Gastrocnemius medialis (tissue), 4 donors: ENCODE measurements around the gene KCNK17. TPM values are rescaled to one million over a fixed set of nuclear protein-coding genes. Genes with fewer than 3 reads are reported as not detected.

Experiments
- ATAC-seq, 2 donors: fragments of 150-250 bp; one replicate each; pipeline ENCODE4 v1.9.1; 2016
- DNase-seq, 2 donors: peaks; one replicate each; pipeline ENCODE4 v3.0.0-alpha.2; 2019
- H3K27ac ChIP-seq, 4 donors: fragments of 200-600 bp; sonication (generic); 1 replicate in 1 of 4; 2 replicates in 3 of 4; pipeline ENCODE4 v1.5.1; 2016 to 2018; ENCODE audit warnings: mild to moderate bottlenecking in 2 of 4, moderate library complexity in 1 of 4
- H3K27me3 ChIP-seq, 3 donors: fragments of 200-600 bp; sonication (generic) in 2 of 3; 1 replicate in 1 of 3; 2 replicates in 2 of 3; pipeline versions ENCODE4 v1.5.1 to v1.6.0; 2016 to 2019; ENCODE audit warnings: mild to moderate bottlenecking in 1 of 3, moderate library complexity in 1 of 3
- H3K36me3 ChIP-seq, 2 donors: fragments of 200-600 bp; sonication (generic) in 1 of 2; one replicate each; pipeline ENCODE4 v1.5.1; 2017 to 2018
- H3K4me1 ChIP-seq, 2 donors: fragments of 200-600 bp; sonication (generic) in 1 of 2; one replicate each; pipeline ENCODE4 v1.5.1; 2016 to 2017; ENCODE audit warnings: mild to moderate bottlenecking in 2 of 2
- H3K4me3 ChIP-seq, 4 donors: fragments of 200-600 bp; sonication (generic) in 3 of 4; 1 replicate in 1 of 4; 2 replicates in 3 of 4; pipeline ENCODE4 v1.5.1; 2016 to 2019; ENCODE audit warnings: mild to moderate bottlenecking in 2 of 4
- H3K9me3 ChIP-seq, 3 donors: fragments of 200-600 bp; sonication (generic) in 2 of 3; 1 replicate in 1 of 3; 2 replicates in 2 of 3; pipeline ENCODE4 v1.5.1; 2016 to 2019
- POLR2A ChIP-seq, 2 donors: fragments of 450-650 bp; IDR thresholded peaks; one replicate each; pipeline ENCODE4 v1.6.1; 2017; ENCODE audit warnings: antibody characterized with exemption in 2 of 2, mild to moderate bottlenecking in 2 of 2, moderate library complexity in 2 of 2
- in situ Hi-C, 4 donors: fragments of 200-750 bp; cut with MboI; loops; one replicate each; pipeline versions ENCODE4 v1.15.0 to v1.8.0; 2017; ENCODE audit warnings: low sequenced_read_pairs in 4 of 4
- intact Hi-C: fragments of 100-400 bp; cut with DNase I; formaldehyde crosslinking; loops from one replicate; pipeline ENCODE4 v1.15.1; 2023; ENCODE audit warnings: low total_unique reads
- total RNA-seq, 4 donors: library from RNA; depleted of rRNA; stranded (reverse); fragments of >200 nt; gene quantifications; one replicate each; pipeline versions ENCODE4 v1.1.0 to v1.2.3, GENCODE V29; 2016
- TF ChIP-seq, protein P1 (sequence below), 5 experiments: fragments of 450-650 bp in 3 of 5; fragments of 200-600 bp in 2 of 5; sonication (generic) in 2 of 5; IDR thresholded peaks in 4 of 5; conservative IDR thresholded peaks in 1 of 5; 1 replicate in 4 of 5; 2 replicates in 1 of 5; pipeline ENCODE4 v1.5.1; 2016 to 2019; ENCODE audit warnings: antibody characterized with exemption in 5 of 5, mild to moderate bottlenecking in 3 of 5, moderate library complexity in 3 of 5

KCNK17 gene
- total RNA-seq, 4 donors from 2014 or later: not detected

GRCh38 chr6:39360378-39360777 lies 46.2 kb upstream of the KCNK17 start:
- no peak for ATAC-seq
- H3K36me3 ChIP-seq: no peaks in the 10 kb centered on the region
- no peaks in the 10 kb centered on the region for H3K9me3 ChIP-seq
- no peak for DNase-seq
- intact Hi-C loops (loop anchor here (10.0 kb wide), 1 partner anchor 954 kb away; no protein-coding TSS in a partner anchor), in situ Hi-C loops (loop anchor here (25.0 kb wide), 3 partner anchors 527 to 1477 kb away; no protein-coding TSS in a partner anchor)
- no peak overlapping the region for H3K4me3 ChIP-seq
- no peak for TF ChIP-seq POLR2A (IDR thresholded peaks at IDR 0.05)
- TF ChIP-seq, protein P1, sequence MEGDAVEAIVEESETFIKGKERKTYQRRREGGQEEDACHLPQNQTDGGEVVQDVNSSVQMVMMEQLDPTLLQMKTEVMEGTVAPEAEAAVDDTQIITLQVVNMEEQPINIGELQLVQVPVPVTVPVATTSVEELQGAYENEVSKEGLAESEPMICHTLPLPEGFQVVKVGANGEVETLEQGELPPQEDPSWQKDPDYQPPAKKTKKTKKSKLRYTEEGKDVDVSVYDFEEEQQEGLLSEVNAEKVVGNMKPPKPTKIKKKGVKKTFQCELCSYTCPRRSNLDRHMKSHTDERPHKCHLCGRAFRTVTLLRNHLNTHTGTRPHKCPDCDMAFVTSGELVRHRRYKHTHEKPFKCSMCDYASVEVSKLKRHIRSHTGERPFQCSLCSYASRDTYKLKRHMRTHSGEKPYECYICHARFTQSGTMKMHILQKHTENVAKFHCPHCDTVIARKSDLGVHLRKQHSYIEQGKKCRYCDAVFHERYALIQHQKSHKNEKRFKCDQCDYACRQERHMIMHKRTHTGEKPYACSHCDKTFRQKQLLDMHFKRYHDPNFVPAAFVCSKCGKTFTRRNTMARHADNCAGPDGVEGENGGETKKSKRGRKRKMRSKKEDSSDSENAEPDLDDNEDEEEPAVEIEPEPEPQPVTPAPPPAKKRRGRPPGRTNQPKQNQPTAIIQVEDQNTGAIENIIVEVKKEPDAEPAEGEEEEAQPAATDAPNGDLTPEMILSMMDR (IDR thresholded peaks at IDR 0.05 in 4 of 5, conservative IDR thresholded peaks at IDR 0.05 in 1 of 5): no peak
- no peaks in the 10 kb centered on the region for H3K27me3 ChIP-seq
- no peak overlapping the region for H3K27ac ChIP-seq
- no peaks in the 10 kb centered on the region for H3K4me1 ChIP-seq

DNA sequence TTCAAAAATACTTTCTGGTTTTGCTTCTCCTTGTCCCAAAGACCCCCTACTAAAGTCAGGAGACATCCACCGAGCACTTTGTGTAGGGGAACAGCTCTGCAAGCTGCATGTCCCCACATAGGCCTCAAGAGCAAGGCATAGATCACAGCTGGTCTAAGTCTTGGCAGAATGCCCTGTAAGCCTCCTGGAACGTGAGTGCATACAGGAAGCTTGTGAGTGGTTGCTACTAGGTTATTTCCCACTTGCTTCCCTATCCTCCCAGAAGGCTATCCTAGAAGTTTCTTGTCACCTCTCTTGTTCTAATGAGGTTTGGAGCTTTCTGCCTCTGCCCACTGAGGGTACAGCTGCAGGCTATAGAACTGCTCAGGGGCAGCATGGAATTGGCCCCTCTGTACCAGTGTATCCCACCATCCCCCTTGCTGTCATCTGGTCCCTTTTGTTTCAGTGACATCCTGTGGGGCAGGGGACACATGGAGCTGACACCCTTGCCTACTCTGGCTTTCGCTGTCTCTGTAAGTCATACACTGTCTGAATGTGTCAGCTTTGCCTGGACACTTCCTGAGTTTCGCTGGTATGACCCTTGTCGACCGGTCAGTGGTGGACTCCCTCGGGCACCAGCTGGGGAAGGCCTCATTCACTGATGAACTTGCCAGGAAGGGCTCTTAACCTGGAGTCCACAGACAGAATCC lies 43.9 kb upstream of the KCNK17 start:
- no peaks in the 10 kb centered on the region for H3K36me3 ChIP-seq
- ATAC-seq: no peak
- intact Hi-C loops: no loop called here
- in situ Hi-C loops: loop anchor here (10.0 to 25.0 kb wide), 4 partner anchors 529 to 1667 kb away; no protein-coding TSS in a partner anchor
- no peaks in the 10 kb centered on the region for H3K4me1 ChIP-seq
- TF ChIP-seq POLR2A (IDR thresholded peaks at IDR 0.05): no peak
- TF ChIP-seq, protein P1 (IDR thresholded peaks at IDR 0.05 in 4 of 5, conservative IDR thresholded peaks at IDR 0.05 in 1 of 5): no peak
- no peak for DNase-seq
- H3K27me3 ChIP-seq: no peaks in the 10 kb centered on the region
- H3K4me3 ChIP-seq: no peak overlapping the region
- no peaks in the 10 kb centered on the region for H3K9me3 ChIP-seq
- no peak overlapping the region for H3K27ac ChIP-seq

DNA sequence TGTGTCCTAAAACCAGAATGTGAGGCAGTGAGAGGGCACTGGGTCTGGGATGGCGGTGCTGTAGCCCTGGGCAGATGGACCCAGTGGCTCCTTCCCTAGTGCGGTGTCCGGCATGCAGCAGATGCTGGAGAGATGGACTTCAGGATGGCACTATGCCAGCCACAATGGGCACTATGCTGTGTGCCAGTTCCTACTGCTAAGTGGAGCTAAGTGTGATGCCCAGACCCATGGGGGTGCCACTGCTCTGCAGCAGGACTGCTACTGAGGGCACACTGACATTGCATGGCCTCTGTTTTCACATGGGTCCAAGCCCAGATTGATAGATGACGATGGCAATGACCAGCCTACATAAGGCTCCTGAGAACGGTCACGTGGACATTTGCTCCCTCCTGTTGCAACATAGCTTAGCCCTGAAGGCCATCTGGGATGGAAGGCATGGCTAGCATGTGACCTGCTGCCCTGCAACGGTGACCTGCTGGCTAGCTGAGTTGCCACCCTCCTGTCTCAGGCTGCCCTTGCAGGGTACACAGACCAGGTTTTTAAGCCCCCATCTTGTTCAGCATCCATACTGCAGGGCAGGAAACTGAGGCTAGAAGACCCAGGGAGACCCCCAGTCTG lies 39.6 kb upstream of the KCNK17 start:
- Histone ChIP-seq H3K27me3 (no peaks in the 10 kb centered on the region), H3K27ac (no peak overlapping the region), H3K4me1 (no peaks in the 10 kb centered on the region), H3K9me3 (no peaks in the 10 kb centered on the region), H3K36me3 (no peaks in the 10 kb centered on the region), H3K4me3 (no peak overlapping the region)
- no peak for DNase-seq
- ATAC-seq: no peak
- intact Hi-C loops: no loop called here
- TF ChIP-seq, protein P1 (IDR thresholded peaks at IDR 0.05 in 4 of 5, conservative IDR thresholded peaks at IDR 0.05 in 1 of 5): no peak
- no peak for TF ChIP-seq POLR2A (IDR thresholded peaks at IDR 0.05)
- in situ Hi-C loops: loop anchor here (10.0 to 25.0 kb wide), 4 partner anchors 533 to 1671 kb away; no protein-coding TSS in a partner anchor

DNA sequence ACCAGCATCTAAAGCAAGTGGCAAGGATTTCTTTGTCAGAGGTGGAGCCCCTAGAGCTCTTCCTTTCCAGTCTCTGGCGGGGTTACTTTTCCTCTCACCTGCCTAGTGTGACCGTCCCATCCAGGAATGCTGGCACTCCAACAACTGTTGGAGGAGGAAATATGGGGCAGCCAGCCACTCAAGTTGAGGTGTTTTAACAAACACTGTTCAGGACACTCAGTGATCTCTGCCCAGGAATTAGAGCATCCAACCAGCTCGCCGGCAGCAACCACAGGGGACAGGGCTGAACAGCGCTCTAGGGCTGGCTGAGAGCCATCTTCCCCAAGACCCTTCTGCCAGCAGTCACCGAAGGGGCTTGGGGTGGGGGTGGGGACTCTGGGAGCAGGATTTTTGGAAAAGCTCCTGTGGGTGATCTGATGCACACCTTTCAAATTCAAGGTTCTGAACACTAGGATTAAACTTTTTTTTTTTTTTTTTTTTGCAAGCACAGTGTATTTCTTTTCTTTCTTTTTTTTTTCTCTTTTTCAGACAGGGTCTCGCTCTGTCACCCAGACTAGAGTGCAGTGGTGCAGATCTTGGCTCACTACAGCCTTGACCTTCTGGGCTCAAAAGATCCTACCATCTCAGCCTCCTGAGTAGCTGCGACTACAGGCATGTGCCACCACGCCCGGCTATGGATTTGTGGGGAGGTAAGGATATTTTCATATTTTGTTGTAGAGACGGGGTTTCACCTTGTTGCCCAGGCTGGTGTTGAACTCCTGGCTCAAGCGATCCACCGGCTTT lies 36.7 kb upstream of the KCNK17 start:
- in situ Hi-C loops (loop anchor here (10.0 to 25.0 kb wide), 4 partner anchors 536 to 1674 kb away; no protein-coding TSS in a partner anchor), intact Hi-C loops (no loop called here)
- Histone ChIP-seq H3K27me3 (no peaks in the 10 kb centered on the region), H3K4me1 (no peaks in the 10 kb centered on the region), H3K27ac (no peak overlapping the region), H3K4me3 (no peak overlapping the region), H3K9me3 (no peaks in the 10 kb centered on the region), H3K36me3 (no peaks in the 10 kb centered on the region)
- ATAC-seq (no peak), DNase-seq (no peak)
- TF ChIP-seq, protein P1 (IDR thresholded peaks at IDR 0.05 in 4 of 5, conservative IDR thresholded peaks at IDR 0.05 in 1 of 5): no peak
- TF ChIP-seq POLR2A (IDR thresholded peaks at IDR 0.05): no peak
